ENCODE data around the gene SGO2. TPM values are rescaled to one million over a fixed set of nuclear protein-coding genes. Genes with fewer than 3 reads are reported as not detected.

Gene SGO2
- total and polyA plus RNA-seq, 2 donors (not counting 3 experiments of a cell fraction or from before 2014, with no cell fraction given), result 1.7 to 20.5 TPM

DNA sequence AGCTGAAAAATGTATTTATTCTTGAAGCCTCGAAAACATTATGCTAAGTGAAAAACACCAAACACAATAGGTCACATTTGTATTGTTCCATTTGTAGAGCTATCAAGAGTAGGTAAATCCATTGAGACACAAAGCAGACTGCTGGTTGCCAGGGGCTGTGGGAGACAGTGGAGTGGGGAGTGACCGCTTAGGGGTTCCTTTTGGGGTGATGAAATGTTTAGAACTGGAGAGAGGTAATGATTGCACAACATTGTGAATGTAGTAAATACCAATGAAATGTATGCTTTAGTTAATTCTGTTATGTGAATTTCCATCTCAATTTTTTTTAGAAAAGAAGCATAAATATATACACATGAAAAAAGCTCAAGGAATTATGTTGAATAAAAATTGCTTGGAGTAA lies 32.0 kb upstream of the SGO2 start:
- TF ChIP-seq, protein P1, sequence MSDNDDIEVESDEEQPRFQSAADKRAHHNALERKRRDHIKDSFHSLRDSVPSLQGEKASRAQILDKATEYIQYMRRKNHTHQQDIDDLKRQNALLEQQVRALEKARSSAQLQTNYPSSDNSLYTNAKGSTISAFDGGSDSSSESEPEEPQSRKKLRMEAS (IDR thresholded peaks at IDR 0.05; ENCODE audit: insufficient read depth, insufficient read length), result no peak
- TF ChIP-seq POLR2AphosphoS5 (IDR thresholded peaks at IDR 0.05; ENCODE audit: insufficient read depth, low read depth, low read length) (no peak), EZH2 (IDR thresholded peaks at IDR 0.05; ENCODE audit: borderline replicate concordance, low read depth, low read length, severe bottlenecking) (no peak), GATA2 (IDR thresholded peaks at IDR 0.05; ENCODE audit: insufficient read depth, insufficient read length, low read depth, low read length) (no peak), FOS (IDR thresholded peaks at IDR 0.05; ENCODE audit: borderline replicate concordance, insufficient read depth, low read length) (no peak), POLR2A (IDR thresholded peaks at IDR 0.05; ENCODE audit: low read depth, low read length) (no peak)
- TF ChIP-seq, protein P2, sequence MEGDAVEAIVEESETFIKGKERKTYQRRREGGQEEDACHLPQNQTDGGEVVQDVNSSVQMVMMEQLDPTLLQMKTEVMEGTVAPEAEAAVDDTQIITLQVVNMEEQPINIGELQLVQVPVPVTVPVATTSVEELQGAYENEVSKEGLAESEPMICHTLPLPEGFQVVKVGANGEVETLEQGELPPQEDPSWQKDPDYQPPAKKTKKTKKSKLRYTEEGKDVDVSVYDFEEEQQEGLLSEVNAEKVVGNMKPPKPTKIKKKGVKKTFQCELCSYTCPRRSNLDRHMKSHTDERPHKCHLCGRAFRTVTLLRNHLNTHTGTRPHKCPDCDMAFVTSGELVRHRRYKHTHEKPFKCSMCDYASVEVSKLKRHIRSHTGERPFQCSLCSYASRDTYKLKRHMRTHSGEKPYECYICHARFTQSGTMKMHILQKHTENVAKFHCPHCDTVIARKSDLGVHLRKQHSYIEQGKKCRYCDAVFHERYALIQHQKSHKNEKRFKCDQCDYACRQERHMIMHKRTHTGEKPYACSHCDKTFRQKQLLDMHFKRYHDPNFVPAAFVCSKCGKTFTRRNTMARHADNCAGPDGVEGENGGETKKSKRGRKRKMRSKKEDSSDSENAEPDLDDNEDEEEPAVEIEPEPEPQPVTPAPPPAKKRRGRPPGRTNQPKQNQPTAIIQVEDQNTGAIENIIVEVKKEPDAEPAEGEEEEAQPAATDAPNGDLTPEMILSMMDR (IDR thresholded peaks at IDR 0.05; ENCODE audit: extremely low read depth in 1 of 2, insufficient read depth in 1 of 2, low read depth in 1 of 2, low read length in 2 of 2), result no peak
- H3K4me3 ChIP-seq (replicated peaks in 1 of 3; ENCODE audit: insufficient read depth in 1 of 3, low read depth in 1 of 3, low read length in 3 of 3), result no peak overlapping the region
- dilution Hi-C loops (cut with MboI; ENCODE audit: extremely low pct_ligation_motif_present, low sequenced_read_pairs), result no loop called here
- H3K9me3 ChIP-seq (replicated peaks; ENCODE audit: control insufficient read depth, insufficient read depth, low read length), result no peaks in the 10 kb centered on the region
- peaks cover 0 to 2% of the 10 kb centered on the region in 2 experiments for H3K36me3 ChIP-seq (ENCODE audit: control insufficient read depth in 2 of 2, extremely low read depth in 1 of 2, insufficient read depth in 2 of 2, low read length in 2 of 2)
- H3K4me1 ChIP-seq (ENCODE audit: control insufficient read depth, extremely low read depth, insufficient read depth, low read length), result no peaks in the 10 kb centered on the region
- H3K9me1 ChIP-seq (replicated peaks; ENCODE audit: control insufficient read depth, extremely low read depth, insufficient read depth, low read length), result no peaks in the 10 kb centered on the region
- H4K20me1 ChIP-seq (replicated peaks; ENCODE audit: control insufficient read depth, extremely low read depth, insufficient read depth, low read length), result no peaks in the 10 kb centered on the region
- CTCF ChIA-PET, result interaction anchor here (1.0 to 1.9 kb wide), 3 partner anchors 10 to 16 kb away, joined by 3 to 10 read pairs (median 7); partner anchors contain the start of gene KCTD18
- no TSS peak for BruUV-seq (replicated peaks)
- FAIRE-seq (no peak), DNase-seq (ENCODE audit: low read depth, low spot score) (no peak)
- no peak overlapping the region for H2AFZ ChIP-seq (ENCODE audit: low read depth, low read length)
- H3K4me2 ChIP-seq (ENCODE audit: insufficient read depth, low read length), result no peak overlapping the region
- H3K79me2 ChIP-seq (ENCODE audit: control insufficient read depth, insufficient read depth, low read length), result no peaks in the 10 kb centered on the region
- POLR2A ChIA-PET, result no interaction called here
- intact Hi-C loops (cut with micrococcal nuclease), result no loop called here
- H3K9ac ChIP-seq (replicated peaks; ENCODE audit: extremely low read depth, insufficient read depth, low read length), result no peak overlapping the region
- no peak overlapping the region for H3K27ac ChIP-seq (ENCODE audit: insufficient read depth, low read depth, low read length)
- H3K27me3 ChIP-seq (ENCODE audit: control insufficient read depth in 2 of 2, insufficient read depth in 2 of 2, low read length in 2 of 2), result no peaks in the 10 kb centered on the region
